Right lung (tissue), 10 donors: ENCODE results near the gene TSN. TPM values are rescaled to one million over a fixed set of nuclear protein-coding genes. Genes with fewer than 3 reads are reported as not detected.
"Not testable (repeated sequence)": the region's sequence is repeated elsewhere in the genome, so short reads cannot be mapped to it uniquely, and the experiment has no call there.

Experiments
- DNase-seq, 2 donors: peaks; one replicate each; pipeline ENCODE4 v3.0.0-alpha.2; 2013
- long read RNA-seq, 8 donors: transcript quantifications; one replicate each; lab custom pipeline, GENCODE V29; 2026
- polyA plus RNA-seq, 5 donors: library from polyadenylated mRNA; unstranded; fragments of 120-200 nt; gene quantifications; one replicate each; pipeline versions ENCODE4 v1.2.1 to v1.2.3, GENCODE V29; 2013; ENCODE audit warnings: inconsistent platforms in 1 of 5, low replicate concordance in 1 of 5; ENCODE audit not compliant: insufficient read length in 5 of 5, insufficient read depth in 1 of 5

Gene TSN
- 100 to 1,000 TPM in 1 of 5 donors, 10 to 100 TPM in 4; 84.9 to 102 (median 90.0) TPM for polyA plus RNA-seq
- long read RNA-seq, donor 1, transcript TSN-201 (6 exons, 3,420 nt) = major isoform, 35 of 36 reads
- long read RNA-seq, donor 1, partial matches to known transcripts = 0 of 36 reads
- long read RNA-seq, donor 1, other reads (novel, unspliced or antisense) = 0 of 36 reads
- long read RNA-seq, donor 2, transcript TSN-201 (6 exons, 3,420 nt) = major isoform, 25 of 25 reads
- long read RNA-seq, donor 2, partial matches to known transcripts = 0 of 25 reads
- long read RNA-seq, donor 2, other reads (novel, unspliced or antisense) = 0 of 25 reads
- long read RNA-seq, donor 3, transcript TSN-201 (6 exons, 3,420 nt) = major isoform, 27 of 30 reads
- long read RNA-seq, donor 3, partial matches to known transcripts = 0 of 30 reads
- long read RNA-seq, donor 3, other reads (novel, unspliced or antisense) = 0 of 30 reads
- long read RNA-seq, donor 4, transcript TSN-201 (6 exons, 3,420 nt) = major isoform, 18 of 20 reads
- long read RNA-seq, donor 4, partial matches to known transcripts = 0 of 20 reads
- long read RNA-seq, donor 4, other reads (novel, unspliced or antisense) = 0 of 20 reads
- long read RNA-seq, donor 5, transcript TSN-201 (6 exons, 3,420 nt) = major isoform, 35 of 35 reads
- long read RNA-seq, donor 5, partial matches to known transcripts = 0 of 35 reads
- long read RNA-seq, donor 5, other reads (novel, unspliced or antisense) = 0 of 35 reads
- long read RNA-seq, donor 6, transcript TSN-201 (6 exons, 3,420 nt) = major isoform, 33 of 35 reads
- long read RNA-seq, donor 6, partial matches to known transcripts = 0 of 35 reads
- long read RNA-seq, donor 6, other reads (novel, unspliced or antisense) = 0 of 35 reads
- long read RNA-seq, donor 7, transcript TSN-201 (6 exons, 3,420 nt) = major isoform, 22 of 29 reads
- long read RNA-seq, donor 7, partial matches to known transcripts = 5 of 29 reads
- long read RNA-seq, donor 7, other reads (novel, unspliced or antisense) = 0 of 29 reads
- long read RNA-seq, donor 8, transcript TSN-201 (6 exons, 3,420 nt) = major isoform, 11 of 14 reads
- long read RNA-seq, donor 8, partial matches to known transcripts = 0 of 14 reads
- long read RNA-seq, donor 8, other reads (novel, unspliced or antisense) = 0 of 14 reads

GRCh38 chr2:121755237-121756111 lies at the start of gene TSN:
Gene TSN (plus strand): TSS chr2:121755651. CDS start chr2:121755780, 129 bp downstream.
- peak; percentile 98 to 99 for DNase-seq

- no peak for DNase-seq
These were observed 49.5 kb upstream of the TSN start for GRCh38 chr2:121705958-121706357.

GRCh38 chr2:121707344-121707919 lies 48.0 kb upstream of the TSN start:
- DNase-seq = no peak

- DNase-seq = no peak
These were observed 47.5 kb upstream of the TSN start for GRCh38 chr2:121707920-121708361.

GRCh38 chr2:121709776-121710469 lies 45.5 kb upstream of the TSN start:
- no peak for DNase-seq

GRCh38 chr2:121710470-121711170 lies 44.8 kb upstream of the TSN start:
- no peak for DNase-seq

- DNase-seq = not testable (repeated sequence)
These were observed 44.0 kb upstream of the TSN start for GRCh38 chr2:121711481-121711880.

- no peak for DNase-seq
These were observed 39.3 kb upstream of the TSN start for GRCh38 chr2:121716126-121716525.

- DNase-seq = no peak
These were observed 37.9 kb upstream of the TSN start for GRCh38 chr2:121717529-121717928.

- DNase-seq = no peak
These were observed 33.5 kb upstream of the TSN start for GRCh38 chr2:121721926-121722325.

- no peak for DNase-seq
These were observed 33.0 kb upstream of the TSN start for GRCh38 chr2:121722479-121722878.

GRCh38 chr2:121723316-121723715 lies 32.1 kb upstream of the TSN start:
- no peak for DNase-seq

GRCh38 chr2:121727332-121727731 lies 28.1 kb upstream of the TSN start:
- DNase-seq = no peak

GRCh38 chr2:121727950-121728349 lies 27.5 kb upstream of the TSN start:
- no peak for DNase-seq

GRCh38 chr2:121731366-121731765 lies 24.1 kb upstream of the TSN start:
- DNase-seq = no peak

GRCh38 chr2:121734544-121734943 lies 20.9 kb upstream of the TSN start:
- not testable (repeated sequence) for DNase-seq

- no peak for DNase-seq
These were observed 19.9 kb upstream of the TSN start for GRCh38 chr2:121735518-121736074.

GRCh38 chr2:121736140-121736461 lies 19.4 kb upstream of the TSN start:
- DNase-seq = no peak
